ENCODE results near the gene ZXDC.

- TF ChIP-seq CTCF (IDR thresholded peaks at IDR 0.05) = no peak
- TF ChIP-seq POLR2A (IDR thresholded peaks at IDR 0.05) = no peak
Observed at GRCh38 chr3:126397610-126398422, 77.9 kb downstream of the ZXDC start.
